ENCODE measurements around the gene PIEZO2.

PIEZO2 gene

GRCh38 chr18:10834128-10834815 lies 315.1 kb downstream of the PIEZO2 start:
- no peak for DNase-seq

DNA sequence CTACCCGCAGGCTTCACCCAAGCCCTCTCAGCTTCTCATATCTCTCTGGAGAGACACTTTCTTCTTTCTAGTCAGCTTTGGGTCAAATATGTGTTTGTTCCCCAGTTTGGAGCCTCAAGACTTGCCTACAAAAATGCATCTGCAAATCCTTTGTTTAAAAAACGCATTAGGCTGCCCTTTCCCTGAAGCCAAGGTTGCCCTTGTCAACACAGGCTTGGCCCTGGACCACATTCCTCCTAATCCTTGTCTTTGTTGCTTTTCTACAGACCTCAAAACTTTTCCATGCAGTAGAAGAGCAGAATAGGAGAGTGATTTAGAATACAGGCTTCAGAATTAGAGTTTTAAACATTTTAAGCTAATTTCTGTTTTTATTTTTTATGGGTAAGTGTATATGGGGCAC lies 315.7 kb downstream of the PIEZO2 start:
- DNase-seq = no peak

DNA sequence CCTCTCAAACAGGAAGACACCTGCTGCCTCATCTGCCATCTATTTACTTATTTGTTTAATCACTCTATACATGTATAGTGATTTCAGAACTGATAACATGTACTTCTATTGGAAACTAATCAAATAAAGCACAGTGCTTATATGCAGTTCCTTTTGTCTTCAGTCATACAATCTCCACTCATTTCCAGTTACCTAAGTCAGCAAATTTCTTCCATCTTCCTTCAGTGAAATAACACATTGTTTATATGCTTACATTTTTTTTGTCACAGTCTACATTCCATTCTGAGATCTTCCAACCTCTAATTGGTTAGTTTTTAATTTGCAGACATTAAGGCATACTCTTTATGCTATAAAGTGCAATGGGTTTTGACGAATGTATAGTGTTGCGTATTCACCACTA lies 323.0 kb downstream of the PIEZO2 start:
- DNase-seq = no peak

GRCh38 chr18:10822456-10822855 lies 326.9 kb downstream of the PIEZO2 start:
- DNase-seq = no peak

- no peak for DNase-seq
Observed at GRCh38 chr18:10820681-10821080, 328.7 kb downstream of the PIEZO2 start.

- no peak for DNase-seq
Observed at GRCh38 chr18:10814336-10814735, 335.0 kb downstream of the PIEZO2 start.

- no peak for DNase-seq
Observed at GRCh38 chr18:10805587-10806118, 343.7 kb downstream of the PIEZO2 start.

DNA sequence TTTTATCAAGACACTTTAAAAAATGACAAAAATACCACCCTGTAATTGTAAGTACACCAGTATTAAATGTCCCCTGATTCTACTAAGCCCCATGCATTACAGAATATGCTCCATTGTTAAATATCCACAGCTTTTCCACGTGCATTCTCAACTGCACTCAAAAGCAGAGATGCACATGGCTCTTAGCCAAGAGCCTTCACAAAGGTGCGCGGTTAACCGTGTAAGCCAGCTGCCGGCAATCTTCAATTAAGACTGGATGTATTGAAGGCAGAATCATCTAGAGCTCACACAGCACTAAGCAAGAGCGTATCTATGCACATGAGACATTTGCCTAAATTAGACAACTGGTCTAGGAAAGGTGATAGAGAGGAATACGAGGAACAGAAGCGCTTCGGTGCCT lies 345.2 kb downstream of the PIEZO2 start:
- DNase-seq = no peak

DNA sequence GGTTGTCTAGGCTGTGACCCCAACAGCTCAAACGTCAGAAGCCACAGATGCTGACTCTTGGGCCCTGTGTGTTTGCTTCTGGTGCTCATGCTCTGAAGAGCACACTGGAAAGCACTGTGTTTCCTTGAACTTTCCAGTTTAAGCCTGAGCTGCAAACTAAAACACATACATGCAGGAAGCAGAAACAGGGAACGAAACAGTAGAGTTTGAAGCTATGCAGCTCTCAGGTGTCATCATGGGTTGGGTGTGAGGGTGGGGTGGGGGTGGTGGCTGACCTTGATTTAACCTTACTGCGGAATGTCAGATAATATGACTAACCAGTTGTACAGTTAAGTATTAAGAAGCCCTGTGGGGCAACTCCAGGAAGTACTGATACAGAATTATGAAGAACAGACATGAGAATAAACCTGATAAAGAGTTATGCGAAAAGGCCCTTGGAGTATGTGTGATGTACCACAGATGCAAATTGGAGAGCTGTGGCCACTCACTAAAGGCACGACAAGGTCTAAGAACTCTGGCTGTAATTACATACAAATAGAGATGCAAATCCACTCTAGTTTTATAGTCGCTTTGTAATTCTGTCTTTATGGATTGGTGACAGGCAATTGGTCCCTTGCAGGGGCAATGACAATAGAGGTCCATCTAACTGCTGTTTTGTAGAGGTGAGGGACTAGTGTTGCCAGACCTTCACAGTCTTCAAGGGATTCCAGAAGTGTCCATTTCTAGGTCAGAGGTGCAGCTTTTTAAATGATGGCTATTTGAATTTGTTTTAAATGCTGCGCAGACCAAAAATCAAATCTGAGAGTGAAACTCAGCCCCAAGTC lies 350.4 kb downstream of the PIEZO2 start:
- no peak for DNase-seq

- DNase-seq = no peak
Observed at GRCh38 chr18:10797896-10798295, 351.5 kb downstream of the PIEZO2 start.

DNA sequence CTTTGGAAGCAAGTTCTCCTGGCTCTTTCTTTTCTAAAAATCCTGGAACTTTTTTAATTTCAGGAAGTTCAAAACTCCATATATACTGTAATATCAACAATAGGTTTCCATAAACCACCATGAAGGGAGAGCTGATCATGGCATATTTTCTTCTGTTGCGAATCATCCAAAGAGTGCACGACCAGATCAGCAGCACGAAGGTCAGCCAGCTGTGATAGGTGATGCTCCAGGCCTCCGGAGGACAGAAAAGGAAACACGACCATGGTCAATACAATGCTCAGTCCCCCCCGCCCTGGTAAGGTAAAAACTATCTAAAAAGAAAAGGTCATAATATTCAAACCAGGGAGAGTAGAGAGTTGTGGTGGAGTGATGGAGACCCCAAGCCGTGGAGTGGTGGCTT lies 354.6 kb downstream of the PIEZO2 start:
- DNase-seq = no peak

DNA sequence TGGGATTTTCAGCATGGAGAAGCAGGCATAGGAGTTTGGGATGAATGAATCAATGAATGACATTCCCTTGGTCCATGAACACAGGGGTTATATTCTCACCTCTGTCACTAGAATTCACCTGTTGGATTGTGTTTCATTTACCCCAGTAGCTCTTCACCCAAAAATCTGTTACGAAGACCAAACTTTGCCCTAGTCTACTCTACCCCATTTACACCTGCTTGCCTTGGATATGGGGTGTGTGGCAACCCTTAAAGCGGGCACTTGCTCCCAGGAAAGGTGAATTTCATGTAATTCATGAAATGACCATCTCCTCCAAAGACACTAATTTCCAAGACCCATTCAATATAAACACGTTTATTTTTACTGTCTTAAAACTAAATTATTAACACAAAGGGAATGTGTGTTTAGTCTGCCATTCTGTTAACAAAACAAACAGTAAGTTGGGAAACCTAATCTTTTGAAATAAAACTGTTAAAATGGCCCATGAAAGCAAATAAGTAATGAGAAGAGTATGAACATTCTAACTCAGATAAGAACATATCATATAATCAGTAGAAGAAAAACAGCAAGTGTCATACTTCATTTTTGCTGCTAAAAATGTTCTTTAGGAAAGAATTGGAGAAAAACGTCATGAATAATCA lies 355.5 kb downstream of the PIEZO2 start:
- no peak for DNase-seq

GRCh38 chr18:10792181-10792580 lies 357.2 kb downstream of the PIEZO2 start:
- no peak for DNase-seq

GRCh38 chr18:10791169-10791831 lies 358.1 kb downstream of the PIEZO2 start:
- DNase-seq = no peak

DNA sequence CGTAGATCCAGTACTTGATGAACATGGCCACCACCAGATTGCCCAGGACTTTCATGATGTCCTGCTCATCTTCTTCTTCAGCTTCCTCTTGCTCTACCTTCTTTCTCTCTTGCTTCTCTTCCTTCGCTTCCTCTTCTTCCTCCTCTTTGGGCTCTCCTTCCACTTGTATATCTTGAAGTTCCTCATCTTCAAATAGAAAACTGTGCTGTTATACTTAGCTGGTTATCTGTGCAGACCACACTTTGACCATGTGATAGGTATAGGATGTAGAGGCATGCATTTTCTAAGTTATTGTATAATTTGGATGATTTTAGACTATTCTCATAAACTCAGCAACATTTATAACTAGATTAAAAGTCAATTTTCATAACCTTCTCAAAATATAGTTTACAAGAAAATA lies 360.2 kb downstream of the PIEZO2 start:
- DNase-seq = no peak

- peak; percentile 2 for DNase-seq
Observed at GRCh38 chr18:10787293-10787901, 362.0 kb downstream of the PIEZO2 start.

- DNase-seq = no peak
Observed at GRCh38 chr18:10785798-10786197, 363.6 kb downstream of the PIEZO2 start.

GRCh38 chr18:10784596-10785202 lies 364.7 kb downstream of the PIEZO2 start:
- no peak for DNase-seq

DNA sequence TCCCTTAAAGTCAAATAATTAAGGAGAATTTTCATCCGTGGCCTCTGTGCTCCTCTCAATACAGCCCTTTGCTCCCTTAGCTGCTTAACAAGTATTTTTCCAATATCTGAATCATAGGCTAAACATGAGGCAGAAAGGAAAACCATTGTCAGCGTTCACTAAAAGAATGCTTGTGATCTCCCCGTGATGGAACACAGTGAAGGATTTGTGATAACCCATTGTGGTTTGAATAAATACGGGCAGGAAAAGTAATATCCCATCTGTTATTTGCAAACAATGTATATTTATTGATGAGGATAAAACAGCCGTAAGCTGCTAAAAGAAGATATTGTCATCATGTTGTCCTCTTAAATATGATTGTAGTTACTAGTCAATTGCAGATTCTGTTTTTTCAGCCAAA lies 365.4 kb downstream of the PIEZO2 start:
- DNase-seq = no peak

GRCh38 chr18:10776493-10776892 lies 372.9 kb downstream of the PIEZO2 start:
- no peak for DNase-seq

DNA sequence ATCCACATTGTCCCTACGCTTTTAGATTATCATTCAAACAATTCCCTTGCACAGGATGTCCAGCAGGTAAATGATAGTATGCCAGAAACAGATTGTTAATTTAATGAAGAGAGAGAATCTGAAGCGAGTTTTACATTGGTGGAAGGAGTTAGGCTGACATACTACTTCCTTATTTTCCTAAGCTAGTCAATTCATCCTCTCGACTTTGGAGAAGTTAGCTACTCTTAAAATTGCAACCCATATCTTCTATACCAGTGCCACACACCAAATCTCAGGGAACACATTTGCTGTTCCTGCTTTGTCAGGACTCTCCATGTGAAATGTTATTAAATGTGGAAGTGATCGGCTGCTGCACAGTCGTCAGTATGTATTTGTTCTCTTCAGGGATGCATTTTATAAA lies 374.3 kb downstream of the PIEZO2 start:
- no peak for DNase-seq

DNA sequence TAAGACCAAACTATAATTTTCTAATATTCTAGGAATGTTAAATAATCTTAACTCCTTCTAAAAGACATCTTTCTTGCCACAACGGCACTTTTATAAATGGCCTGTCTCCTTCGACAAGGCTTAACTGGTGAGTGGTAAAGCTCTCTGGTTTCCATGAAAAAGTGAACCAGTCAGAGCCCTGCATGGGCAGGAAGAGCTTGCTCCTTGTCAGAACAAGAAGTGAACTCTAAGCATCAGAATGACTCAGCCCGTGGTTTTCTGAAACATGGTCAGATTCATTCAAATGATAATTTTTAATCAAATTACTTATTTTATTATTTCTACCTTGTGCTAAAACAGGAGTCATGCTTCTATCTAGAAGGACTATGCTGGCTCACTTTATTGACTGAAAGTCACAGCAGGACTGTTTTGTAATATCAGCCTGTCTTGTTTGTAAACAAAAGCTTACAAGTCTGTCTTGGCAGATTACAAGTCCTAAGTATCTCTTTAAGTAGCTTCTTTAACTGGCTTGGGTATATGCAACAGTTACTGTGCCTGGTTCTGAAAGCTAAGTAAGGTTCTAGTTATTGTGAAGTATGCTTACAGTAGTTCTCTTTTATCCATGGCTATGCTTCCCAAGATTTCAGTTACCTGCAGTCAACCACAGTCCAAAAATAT lies 378.2 kb downstream of the PIEZO2 start:
- DNase-seq = no peak

Data from NCI-H774 (cell line).